Mononuclear cell (primary cell): ENCODE measurements around the gene RNF180. TPM values are rescaled to one million over a fixed set of nuclear protein-coding genes. Genes with fewer than 3 reads are reported as not detected.

Experiments
- H3K27me3 ChIP-seq: 2 replicates; pipeline ENCODE4 v1.6.0; 2011; ENCODE audit warnings: low read length, control low read depth; ENCODE audit not compliant: insufficient read depth
- H3K4me1 ChIP-seq: 2 replicates; pipeline ENCODE4 v1.5.1; 2011; ENCODE audit warnings: mild to moderate bottlenecking, low read length, control low read depth; ENCODE audit not compliant: insufficient read depth
- H3K4me3 ChIP-seq: 2 replicates; pipeline ENCODE4 v1.5.1; 2011; ENCODE audit warnings: mild to moderate bottlenecking, low read length, moderate library complexity
- H3K9me3 ChIP-seq: 2 replicates; pipeline ENCODE4 v1.5.1; 2011; ENCODE audit warnings: low read depth, mild to moderate bottlenecking, control low read depth, low read length
- total RNA-seq: library from RNA; depleted of rRNA; stranded (reverse); fragments of >200 nt; gene quantifications from one replicate; pipeline ENCODE4 v1.2.3, GENCODE V29; 2012

RNF180 gene
- total RNA-seq, 1 donor: not detected

DNA sequence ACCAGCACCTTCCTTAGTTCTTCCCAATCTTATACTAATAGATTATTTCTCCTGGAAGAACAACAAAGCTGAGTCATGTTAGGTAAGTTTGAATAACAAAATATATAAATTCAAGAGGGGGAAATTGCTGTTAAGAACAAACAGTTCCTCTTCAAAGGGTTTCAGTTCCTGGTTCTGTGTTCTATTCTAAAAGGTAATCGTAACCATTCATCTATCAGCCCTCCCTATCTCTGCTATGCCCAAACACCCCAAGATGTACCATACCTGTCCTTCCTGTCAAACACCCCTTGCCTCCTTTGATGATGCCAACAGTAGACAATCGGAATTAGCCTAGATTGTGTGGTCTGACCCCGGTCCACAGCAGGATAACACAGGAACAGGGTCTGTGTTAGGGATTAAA is 4.2 kb upstream of the RNF180 start:
- H3K4me1 ChIP-seq: peaks cover 6% of the 10 kb centered on the region
- no peaks in the 10 kb centered on the region for H3K9me3 ChIP-seq
- peaks cover 28% of the 10 kb centered on the region for H3K27me3 ChIP-seq
- H3K4me3 ChIP-seq: no peak overlapping the region

DNA sequence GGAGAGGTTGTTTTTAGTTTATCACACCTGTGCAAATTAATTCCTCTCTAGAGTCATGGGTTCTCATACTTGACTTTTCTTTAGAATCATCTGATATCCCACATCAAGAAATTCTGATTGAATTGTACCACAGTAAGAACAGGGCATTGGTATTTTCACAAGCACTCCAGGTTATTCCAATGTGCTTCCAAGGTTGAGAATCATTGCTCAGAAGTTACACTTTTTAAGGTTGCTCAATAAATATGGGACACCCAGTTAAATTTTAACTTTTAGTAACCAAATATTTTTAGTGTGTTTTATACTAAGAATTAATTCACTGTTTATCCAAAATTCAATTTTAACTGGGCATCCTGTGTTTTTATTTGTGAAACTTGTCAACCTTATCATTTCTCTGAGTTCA is 2.5 kb upstream of the RNF180 start:
- Histone ChIP-seq H3K4me1 (peaks cover 6% of the 10 kb centered on the region), H3K27me3 (peaks cover 45% of the 10 kb centered on the region), H3K9me3 (no peaks in the 10 kb centered on the region), H3K4me3 (no peak overlapping the region)

DNA sequence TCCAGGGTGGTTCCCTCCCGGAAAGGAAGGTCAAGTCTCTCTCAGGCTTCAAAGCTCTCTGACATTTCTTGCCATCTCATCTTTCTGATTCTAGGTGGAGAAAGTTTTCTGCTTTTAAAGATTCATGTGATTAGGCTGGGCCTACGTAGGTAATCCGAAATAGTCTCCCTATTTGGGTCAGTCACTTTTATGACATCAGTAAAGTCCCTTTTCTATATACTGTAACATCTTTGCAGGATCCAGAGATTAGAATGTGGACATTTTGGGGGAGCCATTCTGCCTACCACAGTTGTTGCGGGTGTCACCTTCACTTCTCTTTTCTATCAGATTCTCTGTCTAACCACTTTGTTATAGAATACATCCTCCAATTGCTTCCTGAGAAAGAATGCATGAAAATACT is 1.9 kb upstream of the RNF180 start:
- peaks cover 51% of the 10 kb centered on the region for H3K27me3 ChIP-seq
- no peak overlapping the region for H3K4me3 ChIP-seq
- H3K9me3 ChIP-seq: no peaks in the 10 kb centered on the region
- H3K4me1 ChIP-seq: peaks cover 6% of the 10 kb centered on the region

DNA sequence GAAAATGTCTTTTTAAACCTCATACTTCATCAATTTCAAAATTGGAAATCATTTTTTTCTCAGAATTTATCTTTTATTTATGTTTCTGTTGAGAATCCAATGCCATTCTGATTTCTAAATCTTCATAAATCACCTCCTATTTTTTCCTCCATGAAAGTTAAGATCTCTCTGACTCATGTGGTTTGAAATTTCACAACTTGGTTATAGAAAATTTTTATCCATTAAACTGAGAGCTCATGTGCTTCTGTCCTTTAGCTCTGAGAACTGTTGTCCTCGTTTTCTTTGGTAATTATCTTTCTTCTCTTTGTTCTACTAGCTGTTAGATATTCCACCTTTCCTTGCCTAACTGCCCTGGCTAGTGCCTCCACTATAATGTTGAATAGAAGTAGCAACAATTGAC is 1.5 kb upstream of the RNF180 start:
- no peak overlapping the region for H3K4me3 ChIP-seq
- peaks cover 56% of the 10 kb centered on the region for H3K27me3 ChIP-seq
- peaks cover 6% of the 10 kb centered on the region for H3K4me1 ChIP-seq
- no peaks in the 10 kb centered on the region for H3K9me3 ChIP-seq

- Histone ChIP-seq H3K4me3 (no peak overlapping the region), H3K9me3 (no peaks in the 10 kb centered on the region), H3K27me3 (peaks cover 57% of the 10 kb centered on the region), H3K4me1 (peaks cover 6% of the 10 kb centered on the region)
Measured at GRCh38 chr5:64165160-64165499, 513 bp upstream of the RNF180 start.

GRCh38 chr5:64166201-64166959 is 737 bp downstream of the RNF180 start:
- Histone ChIP-seq H3K4me3 (no peak overlapping the region), H3K4me1 (peaks cover 6% of the 10 kb centered on the region), H3K9me3 (no peaks in the 10 kb centered on the region), H3K27me3 (peaks cover 57% of the 10 kb centered on the region)

GRCh38 chr5:64176301-64176700 is 10.7 kb downstream of the RNF180 start:
- Histone ChIP-seq H3K4me3 (no peak overlapping the region), H3K4me1 (no peaks in the 10 kb centered on the region), H3K27me3 (no peaks in the 10 kb centered on the region), H3K9me3 (peaks cover 4% of the 10 kb centered on the region)

GRCh38 chr5:64180661-64181343 is 15.2 kb downstream of the RNF180 start:
- no peak overlapping the region for H3K4me3 ChIP-seq
- H3K9me3 ChIP-seq: no peaks in the 10 kb centered on the region
- no peaks in the 10 kb centered on the region for H3K4me1 ChIP-seq
- no peaks in the 10 kb centered on the region for H3K27me3 ChIP-seq

DNA sequence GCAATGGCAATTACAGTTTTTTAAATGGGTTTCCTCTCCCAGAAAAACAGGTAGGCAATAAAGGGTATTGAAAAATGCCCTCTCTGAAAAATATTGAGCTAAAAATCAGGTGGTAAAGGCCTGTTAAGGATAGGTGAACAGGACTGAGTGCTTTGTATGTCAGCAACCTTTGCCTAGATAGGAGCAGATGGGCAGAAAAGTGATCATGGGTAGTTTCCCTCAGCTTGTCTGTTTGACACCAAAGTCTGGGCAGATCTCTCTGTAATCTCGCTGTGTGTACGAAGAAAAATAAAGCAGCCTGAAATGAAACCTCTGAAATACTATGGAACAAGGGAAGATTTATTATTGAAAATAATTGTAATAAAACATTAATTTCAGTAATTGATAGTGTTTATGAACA is 15.8 kb downstream of the RNF180 start:
- Histone ChIP-seq H3K4me1 (no peaks in the 10 kb centered on the region), H3K4me3 (no peak overlapping the region), H3K27me3 (no peaks in the 10 kb centered on the region), H3K9me3 (no peaks in the 10 kb centered on the region)

DNA sequence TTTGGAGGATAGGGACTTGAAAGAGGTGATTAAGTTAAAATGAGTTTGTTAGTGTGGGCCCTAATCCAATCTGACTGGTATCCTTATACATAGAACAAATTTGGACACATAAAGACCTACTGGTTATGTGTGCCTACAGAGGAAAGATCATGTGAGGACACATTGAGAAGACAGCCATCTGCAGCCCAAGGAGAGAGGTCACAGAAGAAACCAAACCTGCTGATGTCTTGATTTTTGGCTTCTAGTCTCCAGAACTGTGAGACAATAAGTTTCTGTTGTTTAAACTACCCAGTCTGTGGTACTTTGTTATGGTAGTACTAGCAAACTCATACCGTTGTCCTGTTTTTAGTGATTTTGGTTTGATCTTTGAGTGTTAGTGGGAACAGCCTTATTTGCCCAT is 18.3 kb downstream of the RNF180 start:
- H3K27me3 ChIP-seq: no peaks in the 10 kb centered on the region
- H3K4me3 ChIP-seq: no peak overlapping the region
- no peaks in the 10 kb centered on the region for H3K4me1 ChIP-seq
- H3K9me3 ChIP-seq: no peaks in the 10 kb centered on the region

DNA sequence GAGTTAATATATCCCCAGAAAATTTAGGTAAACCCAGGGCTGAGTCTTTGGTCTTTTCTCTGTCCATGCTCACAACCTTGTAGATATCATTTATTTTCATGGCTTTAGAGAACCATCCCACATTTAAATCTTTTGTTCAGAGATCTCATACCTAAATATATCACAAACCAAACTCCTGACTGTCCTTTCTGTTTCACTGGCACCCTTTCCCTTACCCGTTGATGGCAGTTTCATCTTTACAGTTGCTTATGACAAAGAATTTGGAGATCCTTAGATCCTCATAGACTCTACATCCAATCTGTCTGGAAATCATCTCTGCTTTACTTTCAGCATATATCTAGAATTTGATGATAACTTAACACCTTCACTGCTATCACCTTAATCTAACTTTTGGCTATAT is 19.2 kb downstream of the RNF180 start:
- H3K4me1 ChIP-seq: no peaks in the 10 kb centered on the region
- no peaks in the 10 kb centered on the region for H3K9me3 ChIP-seq
- H3K27me3 ChIP-seq: no peaks in the 10 kb centered on the region
- H3K4me3 ChIP-seq: no peak overlapping the region

- H3K4me1 ChIP-seq: no peaks in the 10 kb centered on the region
Measured at GRCh38 chr5:64188776-64189175, 23.1 kb downstream of the RNF180 start.

GRCh38 chr5:64190562-64191306 is 25.1 kb downstream of the RNF180 start:
- Histone ChIP-seq H3K27me3 (no peaks in the 10 kb centered on the region), H3K4me3 (no peak overlapping the region), H3K9me3 (no peaks in the 10 kb centered on the region), H3K4me1 (no peaks in the 10 kb centered on the region)

More at GRCh38 chr5:64188776-64189175, 23.1 kb downstream of the RNF180 start:
- Histone ChIP-seq H3K4me3 (no peak overlapping the region), H3K27me3 (no peaks in the 10 kb centered on the region), H3K9me3 (no peaks in the 10 kb centered on the region)

DNA sequence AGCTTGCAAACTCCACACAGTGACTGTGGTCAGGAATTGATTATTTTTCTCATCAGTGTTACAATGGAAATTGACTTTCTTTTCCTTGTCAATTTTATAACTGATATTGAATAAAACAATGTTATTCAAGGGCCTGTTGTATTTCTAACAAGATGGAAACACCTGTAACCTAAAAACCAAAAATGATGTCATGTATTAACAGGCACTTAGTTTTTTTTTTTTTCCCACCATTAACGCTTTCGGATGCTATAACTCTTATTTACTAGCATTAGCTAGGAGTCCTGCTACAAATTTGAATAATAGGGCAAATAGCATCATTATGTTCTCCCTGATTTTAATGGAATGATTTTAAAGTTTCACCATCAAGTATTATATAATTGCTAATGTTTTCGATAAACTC is 30.3 kb downstream of the RNF180 start:
- no peak overlapping the region for H3K4me3 ChIP-seq
- H3K4me1 ChIP-seq: no peaks in the 10 kb centered on the region
- H3K27me3 ChIP-seq: no peaks in the 10 kb centered on the region
- no peaks in the 10 kb centered on the region for H3K9me3 ChIP-seq

DNA sequence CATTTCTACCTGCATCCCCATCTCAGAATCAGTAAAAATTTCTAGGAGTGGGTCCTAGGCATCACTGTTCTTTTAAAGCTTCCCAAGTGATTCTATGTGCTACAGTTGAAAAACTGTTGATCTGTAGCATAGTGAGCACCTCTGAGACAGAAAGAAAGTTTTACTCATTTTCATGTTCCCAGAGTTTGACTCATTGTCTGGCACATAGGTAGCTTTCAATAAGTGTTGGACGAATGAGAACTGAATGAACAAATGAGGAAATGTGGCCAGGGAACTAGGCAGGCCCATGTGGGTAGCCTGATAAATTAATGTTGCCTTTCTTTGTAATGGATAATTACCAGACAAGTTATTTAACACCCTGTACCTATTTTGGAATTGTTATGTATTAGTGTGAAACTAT is 33.8 kb downstream of the RNF180 start:
- Histone ChIP-seq H3K4me1 (no peaks in the 10 kb centered on the region), H3K9me3 (no peaks in the 10 kb centered on the region), H3K4me3 (no peak overlapping the region), H3K27me3 (no peaks in the 10 kb centered on the region)
